Thymus (tissue), 11 donors: Measurements from ENCODE around the gene LIME1. TPM values are rescaled to one million over a fixed set of nuclear protein-coding genes. Genes with fewer than 3 reads are reported as not detected.

Experiments used
- DNase-seq, 9 donors: peaks; one replicate each; pipeline ENCODE4 v3.0.0-alpha.2; 2013; ENCODE audit warnings: low spot score in 9 of 9, low read depth in 6 of 9, missing footprints in 1 of 9
- H3K27ac ChIP-seq, 2 donors: one replicate each; pipeline ENCODE4 v1.5.1; 2013; ENCODE audit warnings: control low read depth in 1 of 2, low read depth in 1 of 2, low read length in 1 of 2, mild to moderate bottlenecking in 1 of 2, moderate library complexity in 1 of 2
- H3K27me3 ChIP-seq, 2 donors: one replicate each; pipeline ENCODE4 v1.5.1; 2013; ENCODE audit warnings: low read length in 1 of 2; ENCODE audit not compliant: control insufficient read depth in 2 of 2, insufficient read depth in 1 of 2
- H3K36me3 ChIP-seq, 2 donors: one replicate each; pipeline ENCODE4 v1.5.1; 2013; ENCODE audit warnings: low read length in 1 of 2, mild to moderate bottlenecking in 1 of 2, moderate library complexity in 1 of 2; ENCODE audit not compliant: control insufficient read depth in 2 of 2, insufficient read depth in 2 of 2
- H3K4me1 ChIP-seq, 2 donors: one replicate each; pipeline ENCODE4 v1.5.1; 2013; ENCODE audit warnings: low read length in 2 of 2; ENCODE audit not compliant: control insufficient read depth in 2 of 2, insufficient read depth in 2 of 2
- H3K4me3 ChIP-seq, 2 donors: one replicate each; pipeline ENCODE4 v1.5.1; 2013; ENCODE audit warnings: low read length in 2 of 2, control low read depth in 1 of 2, mild to moderate bottlenecking in 1 of 2
- H3K9me3 ChIP-seq, 2 donors: one replicate each; pipeline ENCODE4 v1.5.1; 2013; ENCODE audit warnings: low read length in 1 of 2, mild to moderate bottlenecking in 1 of 2; ENCODE audit not compliant: control insufficient read depth in 2 of 2, insufficient read depth in 1 of 2
- WGBS: extraction: QIAGEN DNeasy Blood & Tissue Kit; methylation state at CpG from one replicate; pipeline ENCODE4 v1.1.7; 2013; 5-methylcytosine and 5-hydroxymethylcytosine counted together
- polyA plus RNA-seq: library from polyadenylated mRNA; stranded (reverse); fragments of 200-250 nt; gene quantifications from one replicate; pipeline ENCODE4 v1.2.3, GENCODE V29; 2013
- total RNA-seq: library from RNA; stranded (reverse); fragments of 120-200 nt; gene quantifications from one replicate; pipeline ENCODE4 v1.2.4, GENCODE V29; 2013
- donor health status: healthy.

The LIME1 gene
- total and polyA plus RNA-seq, 2 donors, result 80.5 to 181 TPM

GRCh38 chr20:63745961-63746731 lies 9.7 kb downstream of the LIME1 start:
- Histone ChIP-seq H3K36me3 (peaks cover 25 to 30% of the 10 kb centered on the region in 2 donors), H3K4me1 (peaks cover 3 to 27% of the 10 kb centered on the region in 2 donors)

GRCh38 chr20:63746751-63747315 lies 10.4 kb downstream of the LIME1 start:
- H3K4me3 ChIP-seq, result no peak overlapping the region
- DNase-seq, result no peak
- no peak overlapping the region for H3K27ac ChIP-seq
- peaks cover 5 to 29% of the 10 kb centered on the region in 2 donors for H3K4me1 ChIP-seq
- peaks cover 18 to 23% of the 10 kb centered on the region in 2 donors for H3K36me3 ChIP-seq
- H3K27me3 ChIP-seq, result no peaks in the 10 kb centered on the region
- WGBS, result 98% methylated on average over 47 of the region's 47 CpGs
- H3K9me3 ChIP-seq, result peaks cover 0 to 4% of the 10 kb centered on the region in 2 donors

More at GRCh38 chr20:63745961-63746731, 9.7 kb downstream of the LIME1 start:
- DNase-seq, result no peak
- H3K9me3 ChIP-seq, result peaks cover 0 to 4% of the 10 kb centered on the region in 2 donors
- no peak overlapping the region for H3K4me3 ChIP-seq
- no peaks in the 10 kb centered on the region for H3K27me3 ChIP-seq
- WGBS, result 96% methylated on average over 26 of the region's 26 CpGs
- H3K27ac ChIP-seq, result no peak overlapping the region

GRCh38 chr20:63747622-63748069 lies 11.2 kb downstream of the LIME1 start:
- Histone ChIP-seq H3K27me3 (no peaks in the 10 kb centered on the region), H3K36me3 (peaks cover 10 to 16% of the 10 kb centered on the region in 2 donors), H3K4me1 (peaks cover 5 to 31% of the 10 kb centered on the region in 2 donors), H3K9me3 (peaks cover 0 to 4% of the 10 kb centered on the region in 2 donors), H3K27ac (no peak overlapping the region), H3K4me3 (no peak overlapping the region)
- 97% methylated on average over 13 of the region's 13 CpGs for WGBS
- no peak for DNase-seq

- DNase-seq, result no peak
- H3K36me3 ChIP-seq, result peaks cover 4 to 9% of the 10 kb centered on the region in 2 donors
- H3K4me3 ChIP-seq, result no peak overlapping the region
- peaks cover 5 to 31% of the 10 kb centered on the region in 2 donors for H3K4me1 ChIP-seq
- H3K9me3 ChIP-seq, result peaks cover 0 to 4% of the 10 kb centered on the region in 2 donors
- WGBS, result 94% methylated on average over 20 of the region's 20 CpGs
- H3K27me3 ChIP-seq, result no peaks in the 10 kb centered on the region
- no peak overlapping the region for H3K27ac ChIP-seq
Observed at GRCh38 chr20:63748070-63748933, 11.8 kb downstream of the LIME1 start.

DNA sequence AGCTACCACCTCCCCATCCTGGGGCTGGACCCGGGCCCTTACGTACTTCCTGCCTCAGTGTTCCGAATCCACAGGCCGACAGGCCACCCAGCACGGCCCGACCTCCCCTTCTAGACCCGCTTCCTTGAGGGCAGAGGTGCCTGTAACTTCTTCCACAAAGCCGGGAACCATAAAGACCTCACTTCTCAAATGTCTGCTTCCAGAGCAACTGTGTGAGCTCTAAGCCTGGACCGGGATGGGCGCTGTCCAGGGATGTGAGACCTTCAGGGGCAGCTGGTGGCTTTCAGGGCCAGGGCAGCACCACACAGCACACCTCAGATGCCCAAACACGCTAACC lies 12.4 kb downstream of the LIME1 start:
- DNase-seq, result no peak
- WGBS, result 97% methylated on average over 11 of the region's 11 CpGs
- H3K27me3 ChIP-seq, result no peaks in the 10 kb centered on the region

DNA sequence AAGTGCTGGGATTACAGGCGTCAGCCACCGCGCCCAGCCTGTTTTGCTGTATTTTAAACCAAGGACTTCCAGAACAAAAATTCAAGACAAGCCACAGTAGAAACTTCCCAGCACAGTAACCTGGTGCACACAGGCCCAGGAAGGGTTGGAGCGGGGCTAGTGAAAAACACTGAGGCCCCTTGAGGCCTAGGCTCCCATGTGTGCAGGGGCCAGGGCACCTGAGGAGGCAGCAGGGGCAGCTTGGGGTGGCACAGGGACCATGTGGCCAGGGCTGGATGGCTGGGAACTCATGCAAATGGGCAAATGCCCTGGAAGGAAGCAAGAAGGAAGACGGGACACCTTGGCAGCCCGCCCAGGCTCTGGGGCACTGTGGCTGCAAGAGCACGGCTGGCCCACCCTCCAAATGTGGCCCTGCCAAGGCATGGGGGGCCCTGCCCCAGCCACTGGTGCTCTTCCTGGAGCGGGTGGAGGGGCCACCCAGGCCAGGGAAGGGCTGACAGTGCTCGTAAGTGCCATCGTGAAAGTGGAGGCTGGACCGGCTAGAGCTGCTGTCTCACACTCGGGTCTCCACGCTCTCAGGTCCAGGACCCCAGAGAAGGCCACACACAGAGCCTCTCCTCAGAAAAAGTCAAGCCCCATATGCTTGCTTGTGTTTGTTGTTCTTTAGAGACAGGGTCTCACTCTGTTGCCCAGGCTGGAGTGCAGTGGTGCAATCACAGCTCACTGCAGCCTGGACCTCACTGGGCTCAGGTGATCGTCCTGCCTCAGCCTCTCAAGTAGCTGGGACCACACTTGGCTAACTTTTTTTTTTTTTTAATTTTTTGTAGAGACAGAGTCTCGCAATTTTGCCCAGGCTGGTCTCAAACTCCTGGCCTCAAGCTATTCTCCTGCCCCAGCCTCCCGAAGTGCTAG lies 13.4 kb downstream of the LIME1 start:
- 96% methylated on average over 16 of the region's 16 CpGs for WGBS
- Histone ChIP-seq H3K9me3 (peaks cover 0 to 4% of the 10 kb centered on the region in 2 donors), H3K27me3 (no peaks in the 10 kb centered on the region), H3K27ac (no peak overlapping the region), H3K4me1 (peaks cover 5 to 31% of the 10 kb centered on the region in 2 donors), H3K36me3 (peaks cover 0 to 4% of the 10 kb centered on the region in 2 donors), H3K4me3 (no peak overlapping the region)
- DNase-seq, result no peak

More for the DNA sequence above, 12.4 kb downstream of the LIME1 start:
- Histone ChIP-seq H3K4me3 (no peak overlapping the region), H3K27ac (no peak overlapping the region), H3K4me1 (peaks cover 5 to 31% of the 10 kb centered on the region in 2 donors), H3K9me3 (peaks cover 0 to 4% of the 10 kb centered on the region in 2 donors), H3K36me3 (peaks cover 0 to 4% of the 10 kb centered on the region in 2 donors)

GRCh38 chr20:63750807-63751470 lies 14.5 kb downstream of the LIME1 start:
- 63% methylated on average over 26 of the region's 26 CpGs for WGBS
- Histone ChIP-seq H3K4me1 (peaks cover 5 to 29% of the 10 kb centered on the region in 2 donors), H3K9me3 (peaks cover 0 to 4% of the 10 kb centered on the region in 2 donors), H3K27me3 (no peaks in the 10 kb centered on the region), H3K36me3 (peaks cover 0 to 4% of the 10 kb centered on the region in 2 donors), H3K4me3 (no peak overlapping the region), H3K27ac (peak overlapping the region; percentile 59 to 83)
- peak in 6 of 9 donors; percentile 52 to 90 (median 69) for DNase-seq
